ENCODE measurements around the gene FOXL2NB. TPM values are rescaled to one million over a fixed set of nuclear protein-coding genes. Genes with fewer than 3 reads are reported as not detected.

The FOXL2NB gene
- total RNA-seq, 1 donor from 2014 or later = 3.5 TPM

DNA sequence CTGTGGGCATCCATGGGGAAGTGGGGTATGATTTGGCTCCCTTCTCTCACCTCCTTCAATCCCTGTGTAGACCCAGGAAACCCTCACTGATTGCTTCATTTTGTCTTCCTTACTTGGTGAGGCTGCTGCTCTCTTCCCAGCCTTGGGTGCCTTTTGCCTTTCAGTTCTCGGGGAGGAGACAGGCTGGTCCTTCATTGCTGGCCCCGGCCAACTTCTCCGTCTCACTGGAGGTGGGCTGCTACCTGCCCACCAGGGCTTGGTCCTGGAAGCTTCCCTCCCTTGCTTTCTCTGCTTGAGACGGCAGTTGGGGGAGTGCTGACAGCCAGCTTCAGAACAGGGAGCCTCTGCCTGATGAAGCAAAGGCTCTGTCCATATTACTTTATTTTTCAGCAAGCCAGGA lies 4.7 kb upstream of the FOXL2NB start:
- TF ChIP-seq, protein P1, sequence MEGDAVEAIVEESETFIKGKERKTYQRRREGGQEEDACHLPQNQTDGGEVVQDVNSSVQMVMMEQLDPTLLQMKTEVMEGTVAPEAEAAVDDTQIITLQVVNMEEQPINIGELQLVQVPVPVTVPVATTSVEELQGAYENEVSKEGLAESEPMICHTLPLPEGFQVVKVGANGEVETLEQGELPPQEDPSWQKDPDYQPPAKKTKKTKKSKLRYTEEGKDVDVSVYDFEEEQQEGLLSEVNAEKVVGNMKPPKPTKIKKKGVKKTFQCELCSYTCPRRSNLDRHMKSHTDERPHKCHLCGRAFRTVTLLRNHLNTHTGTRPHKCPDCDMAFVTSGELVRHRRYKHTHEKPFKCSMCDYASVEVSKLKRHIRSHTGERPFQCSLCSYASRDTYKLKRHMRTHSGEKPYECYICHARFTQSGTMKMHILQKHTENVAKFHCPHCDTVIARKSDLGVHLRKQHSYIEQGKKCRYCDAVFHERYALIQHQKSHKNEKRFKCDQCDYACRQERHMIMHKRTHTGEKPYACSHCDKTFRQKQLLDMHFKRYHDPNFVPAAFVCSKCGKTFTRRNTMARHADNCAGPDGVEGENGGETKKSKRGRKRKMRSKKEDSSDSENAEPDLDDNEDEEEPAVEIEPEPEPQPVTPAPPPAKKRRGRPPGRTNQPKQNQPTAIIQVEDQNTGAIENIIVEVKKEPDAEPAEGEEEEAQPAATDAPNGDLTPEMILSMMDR (conservative IDR thresholded peaks at IDR 0.05; ENCODE audit: low read depth, low read length) = no peak
- DNase-seq (ENCODE audit: low read depth) = no peak
- H3K4me3 ChIP-seq (ENCODE audit: low read depth, low read length) = no peak overlapping the region

DNA sequence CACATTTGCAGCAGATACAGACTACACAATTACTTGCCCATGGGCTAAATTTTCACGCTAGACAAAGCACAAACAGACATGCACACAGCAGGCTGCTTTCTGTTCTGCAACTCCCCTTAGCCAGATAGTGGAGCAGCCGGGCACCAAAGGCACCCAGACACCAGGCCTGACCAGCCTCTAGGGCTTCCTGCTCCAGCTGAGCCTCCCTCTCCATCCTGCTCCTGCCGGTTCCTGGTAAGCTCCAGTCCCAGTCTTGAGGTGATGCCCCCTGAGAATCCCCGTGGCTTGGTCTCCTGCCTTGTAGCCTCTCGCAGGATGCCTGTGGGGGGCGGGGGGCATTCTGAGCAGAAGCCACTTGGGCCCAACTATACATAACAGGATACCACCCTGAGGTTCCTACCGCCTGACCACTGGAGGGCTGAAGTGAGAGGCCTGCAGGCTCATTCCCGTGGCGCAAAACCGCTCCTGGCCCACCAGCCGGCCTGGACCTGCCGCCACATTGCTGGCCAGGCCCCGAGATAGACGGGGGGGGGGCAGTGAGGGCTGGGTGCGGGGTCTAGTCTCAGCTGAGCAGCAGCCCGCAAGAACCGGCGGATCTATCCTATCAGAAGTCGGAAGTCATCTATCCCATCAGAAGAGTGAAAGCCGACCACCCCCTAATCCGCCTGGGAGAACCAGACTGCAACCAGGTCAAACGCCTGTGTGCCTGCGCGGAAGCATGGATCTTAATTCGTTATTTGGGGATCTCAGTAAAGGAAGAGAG lies 4.0 kb upstream of the FOXL2NB start:
- H3K4me3 ChIP-seq (ENCODE audit: low read depth, low read length) = no peak overlapping the region
- no peak for DNase-seq (ENCODE audit: low read depth)
- TF ChIP-seq, protein P1 (conservative IDR thresholded peaks at IDR 0.05; ENCODE audit: low read depth, low read length) = no peak

DNA sequence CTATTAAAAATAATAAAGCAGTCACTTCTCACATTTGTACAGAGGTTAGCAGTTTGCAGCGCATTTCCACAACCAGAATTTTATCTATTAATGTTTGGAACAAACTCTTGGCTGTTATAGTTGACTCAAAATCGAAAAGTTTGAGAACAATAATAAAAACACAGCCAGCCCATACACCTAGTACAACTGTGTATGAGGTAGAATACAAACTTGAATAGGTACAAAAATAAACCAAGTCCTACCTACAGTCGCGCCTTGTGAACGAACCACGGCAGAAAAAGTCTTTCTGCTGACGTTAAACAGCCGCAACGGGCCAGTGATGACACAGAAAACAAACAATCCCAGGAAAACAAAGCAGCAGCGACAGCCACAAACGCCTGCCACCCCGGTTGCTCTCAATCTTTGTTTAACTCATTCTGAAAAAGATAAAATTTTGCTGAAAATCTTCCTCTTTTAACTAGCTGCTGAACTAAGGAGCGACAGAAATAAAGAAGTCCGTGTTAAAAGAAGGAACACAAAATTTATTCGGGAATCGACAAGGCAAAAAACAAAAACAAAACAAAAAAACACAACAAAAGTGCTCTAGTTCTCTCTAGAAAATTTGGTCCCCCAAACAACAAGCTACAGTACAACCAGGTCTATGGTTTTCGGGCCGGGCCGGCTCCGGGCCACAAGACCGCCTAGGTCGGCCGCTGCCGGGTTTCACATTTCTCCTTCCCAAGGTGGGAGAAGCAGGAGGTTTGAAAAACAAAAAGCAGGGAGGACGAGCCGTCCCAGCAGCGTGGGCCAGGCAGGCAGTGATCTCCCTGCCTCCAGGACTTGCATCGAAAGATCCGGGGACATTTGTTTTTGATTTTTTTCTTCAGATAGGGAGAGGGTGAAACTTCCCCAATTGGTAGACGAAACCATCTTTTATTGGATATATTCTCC lies 3.0 kb upstream of the FOXL2NB start:
- H3K4me3 ChIP-seq (ENCODE audit: low read depth, low read length) = no peak overlapping the region
- TF ChIP-seq, protein P1 (conservative IDR thresholded peaks at IDR 0.05; ENCODE audit: low read depth, low read length) = no peak
- DNase-seq (ENCODE audit: low read depth) = no peak

DNA sequence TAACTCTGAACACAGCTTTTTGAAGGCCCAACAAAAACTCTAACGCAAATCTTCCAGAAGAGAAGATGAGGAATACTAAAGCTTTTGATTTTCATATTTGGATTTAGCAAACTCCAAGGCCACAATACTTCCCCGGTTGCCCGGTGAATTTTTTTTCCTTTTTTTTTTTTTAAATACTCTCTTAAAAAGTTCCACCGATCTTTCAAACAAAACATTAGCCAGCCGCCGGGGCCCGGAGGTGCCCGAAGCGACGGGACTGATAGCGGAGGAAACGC lies 2.4 kb upstream of the FOXL2NB start:
- no peak for DNase-seq (ENCODE audit: low read depth)
- no peak overlapping the region for H3K4me3 ChIP-seq (ENCODE audit: low read depth, low read length)
- TF ChIP-seq, protein P1 (conservative IDR thresholded peaks at IDR 0.05; ENCODE audit: low read depth, low read length) = no peak

DNA sequence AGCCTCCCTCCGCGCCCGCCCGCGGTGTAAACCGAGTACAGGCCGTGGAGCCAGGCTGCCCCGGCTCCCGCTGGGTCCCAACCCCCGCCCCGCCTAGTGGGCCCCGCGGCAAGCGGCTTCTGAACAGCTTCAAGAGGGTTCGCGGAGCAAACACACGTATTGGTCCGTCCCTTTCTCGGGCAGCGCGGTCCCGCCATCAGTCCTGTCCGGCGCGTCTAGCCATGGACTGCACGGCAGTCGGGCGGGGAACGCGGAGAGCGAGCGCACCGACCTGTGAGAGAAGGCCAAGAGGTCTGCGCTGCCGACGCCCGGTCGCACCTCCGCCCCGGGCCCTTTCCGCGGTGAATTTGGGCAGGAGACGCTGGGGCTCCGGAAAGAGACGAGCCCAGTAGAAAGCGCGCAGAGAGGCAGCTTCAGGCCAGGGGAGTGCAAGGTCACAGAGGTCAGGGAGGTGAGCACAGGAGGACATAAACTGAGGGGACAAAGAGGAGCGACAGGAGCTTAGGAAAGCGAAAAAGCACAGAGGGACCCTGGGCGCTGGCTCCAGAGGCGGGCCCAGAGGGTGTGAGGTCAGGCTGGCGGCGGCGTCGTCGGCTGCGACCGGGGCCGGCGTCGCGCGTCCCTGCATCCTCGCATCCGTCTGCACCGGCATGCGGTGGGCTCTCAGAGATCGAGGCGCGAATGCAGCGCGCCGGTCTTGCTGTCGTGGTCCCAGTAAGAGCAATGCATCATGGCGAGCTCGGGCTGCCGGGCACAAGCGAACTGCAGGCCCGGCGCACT lies 1.9 kb upstream of the FOXL2NB start:
- TF ChIP-seq, protein P1 (conservative IDR thresholded peaks at IDR 0.05; ENCODE audit: low read depth, low read length) = no peak
- no peak for DNase-seq (ENCODE audit: low read depth)
- H3K4me3 ChIP-seq (ENCODE audit: low read depth, low read length) = no peak overlapping the region

DNA sequence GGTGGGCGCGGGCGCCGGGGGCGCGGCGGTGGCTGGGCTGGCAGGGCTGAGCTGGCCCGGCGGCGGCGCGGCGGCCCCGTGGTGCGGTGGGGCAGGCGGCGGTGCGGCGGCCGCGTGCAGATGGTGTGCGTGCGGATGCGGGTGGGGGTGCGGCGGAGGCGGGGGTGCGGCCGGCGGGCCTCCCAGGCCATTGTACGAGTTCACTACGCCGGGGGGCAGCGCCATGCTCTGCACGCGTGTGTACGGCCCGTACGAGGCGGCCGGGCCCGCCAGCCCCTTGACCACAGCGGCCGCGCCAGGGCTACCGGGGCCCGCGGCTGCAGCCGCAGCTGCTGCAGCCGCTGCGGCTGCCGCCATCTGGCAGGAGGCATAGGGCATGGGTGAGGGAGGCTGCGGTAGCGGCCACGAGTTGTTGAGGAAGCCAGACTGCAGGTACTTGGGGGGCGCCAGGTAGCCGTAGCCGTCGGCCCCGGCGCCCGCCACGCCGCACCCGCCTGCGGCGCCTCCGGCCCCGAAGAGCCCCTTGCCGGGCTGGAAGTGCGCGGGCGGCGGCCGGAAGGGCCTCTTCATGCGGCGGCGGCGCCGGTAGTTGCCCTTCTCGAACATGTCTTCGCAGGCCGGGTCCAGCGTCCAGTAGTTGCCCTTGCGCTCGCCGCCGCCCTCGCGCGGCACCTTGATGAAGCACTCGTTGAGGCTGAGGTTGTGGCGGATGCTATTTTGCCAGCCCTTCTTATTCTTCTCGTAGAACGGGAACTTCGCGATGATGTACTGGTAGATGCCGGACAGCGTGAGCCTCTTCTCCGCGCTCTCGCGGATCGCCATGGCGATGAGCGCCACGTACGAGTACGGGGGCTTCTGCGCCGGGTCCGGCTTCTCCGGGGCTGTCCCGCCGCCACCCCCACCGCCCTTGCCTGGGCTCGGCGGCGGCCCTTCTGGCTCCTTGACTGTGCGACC lies 1.0 kb upstream of the FOXL2NB start:
- TF ChIP-seq, protein P1 (conservative IDR thresholded peaks at IDR 0.05; ENCODE audit: low read depth, low read length) = peak; percentile 21
- H3K4me3 ChIP-seq (ENCODE audit: low read depth, low read length) = peak overlapping the region; percentile 37

More for the DNA sequence above, 1.0 kb upstream of the FOXL2NB start:
- DNase-seq (ENCODE audit: low read depth) = no peak

Measured in epithelial cell of proximal tubule (primary cell).